Skeletal muscle tissue (tissue), 4 donors: Measurements from ENCODE around the gene LHX2. TPM values are rescaled to one million over a fixed set of nuclear protein-coding genes. Genes with fewer than 3 reads are reported as not detected.
"Not testable (repeated sequence)": the region's sequence is repeated elsewhere in the genome, so short reads cannot be mapped to it uniquely, and the experiment has no call there.

Source experiments
- H3K27ac ChIP-seq: one replicate; pipeline ENCODE4 v1.7.0; 2013; ENCODE audit warnings: mild to moderate bottlenecking, low read depth, low read length, inconsistent platforms
- H3K27me3 ChIP-seq, 3 donors: one replicate each; pipeline ENCODE4 v1.7.0; 2013; ENCODE audit warnings: low read length in 3 of 3; ENCODE audit not compliant: control insufficient read depth in 3 of 3, insufficient read depth in 3 of 3
- H3K36me3 ChIP-seq, 3 donors: one replicate each; pipeline ENCODE4 v1.7.0; 2013; ENCODE audit warnings: low read length in 3 of 3; ENCODE audit not compliant: control insufficient read depth in 3 of 3, insufficient read depth in 3 of 3
- H3K4me1 ChIP-seq, 3 donors: one replicate each; pipeline ENCODE4 v1.7.0; 2013; ENCODE audit warnings: low read length in 3 of 3, mild to moderate bottlenecking in 3 of 3; ENCODE audit not compliant: control insufficient read depth in 3 of 3, insufficient read depth in 3 of 3
- H3K4me3 ChIP-seq, 3 donors: one replicate each; pipeline ENCODE4 v1.7.0; 2013; ENCODE audit warnings: low read length in 3 of 3
- H3K9ac ChIP-seq, 3 donors: one replicate each; pipeline ENCODE4 v1.7.0; 2013; ENCODE audit warnings: low read length in 3 of 3, mild to moderate bottlenecking in 3 of 3, moderate library complexity in 2 of 3, low read depth in 1 of 3
- H3K9me3 ChIP-seq, 3 donors: one replicate each; pipeline ENCODE4 v1.7.0; 2013; ENCODE audit warnings: low read length in 3 of 3; ENCODE audit not compliant: control insufficient read depth in 3 of 3
- total RNA-seq: library from RNA; depleted of rRNA; stranded (reverse); fragments of >200 nt; gene quantifications from one replicate; pipeline ENCODE4 v1.2.3, GENCODE V29; 2014
- donor health status: Osteomylitis.

LHX2 gene
- under 0.01 TPM for total RNA-seq

GRCh38 chr9:124011460-124012301 lies at the start of gene LHX2:
Gene LHX2 (plus strand): TSS chr9:124011768. CDS start chr9:124012349, 581 bp downstream.
- Histone ChIP-seq H3K4me1 (peaks cover 13 to 23% (median 19%) of the 10 kb centered on the region in 3 donors), H3K36me3 (no peaks in the 10 kb centered on the region), H3K27me3 (peaks cover 84 to 89% (median 88%) of the 10 kb centered on the region in 3 donors), H3K4me3 (peak within 1 kb of the TSS; percentile 27 to 35 (median 30)), H3K9ac (peak within 1 kb of the TSS in 1 of 3 donors; percentile 25), H3K27ac (no peak within 1 kb of the TSS), H3K9me3 (no peaks in the 10 kb centered on the region)

GRCh38 chr9:123964761-123965160 lies 46.8 kb upstream of the LHX2 start:
- Histone ChIP-seq H3K4me3 (no peak overlapping the region), H3K9me3 (no peaks in the 10 kb centered on the region), H3K9ac (no peak overlapping the region), H3K4me1 (no peaks in the 10 kb centered on the region), H3K27me3 (peaks cover 4 to 9% (median 6%) of the 10 kb centered on the region in 3 donors), H3K27ac (no peak overlapping the region), H3K36me3 (no peaks in the 10 kb centered on the region)

- no peaks in the 10 kb centered on the region for H3K36me3 ChIP-seq
- no peaks in the 10 kb centered on the region for H3K9me3 ChIP-seq
- H3K9ac ChIP-seq, result no peak overlapping the region
- H3K27ac ChIP-seq, result no peak overlapping the region
- H3K27me3 ChIP-seq, result peaks cover 11 to 16% (median 14%) of the 10 kb centered on the region in 3 donors
- no peaks in the 10 kb centered on the region for H3K4me1 ChIP-seq
- no peak overlapping the region for H3K4me3 ChIP-seq
These were observed 45.5 kb upstream of the LHX2 start for GRCh38 chr9:123965801-123966686.

GRCh38 chr9:123967323-123967722 lies 44.2 kb upstream of the LHX2 start:
- peaks cover 16 to 21% (median 16%) of the 10 kb centered on the region in 3 donors for H3K27me3 ChIP-seq
- no peaks in the 10 kb centered on the region for H3K9me3 ChIP-seq
- H3K36me3 ChIP-seq, result no peaks in the 10 kb centered on the region
- no peaks in the 10 kb centered on the region for H3K4me1 ChIP-seq
- no peak overlapping the region for H3K4me3 ChIP-seq
- H3K27ac ChIP-seq, result no peak overlapping the region
- no peak overlapping the region for H3K9ac ChIP-seq

- Histone ChIP-seq H3K9me3 (no peaks in the 10 kb centered on the region), H3K36me3 (no peaks in the 10 kb centered on the region), H3K27me3 (peaks cover 10 to 26% (median 11%) of the 10 kb centered on the region in 3 donors), H3K9ac (no peak overlapping the region), H3K27ac (no peak overlapping the region), H3K4me1 (no peaks in the 10 kb centered on the region), H3K4me3 (no peak overlapping the region)
These were observed 39.0 kb upstream of the LHX2 start for GRCh38 chr9:123972618-123973017.

GRCh38 chr9:123973590-123974223 lies 37.9 kb upstream of the LHX2 start:
- Histone ChIP-seq H3K27me3 (peaks cover 10 to 26% (median 11%) of the 10 kb centered on the region in 3 donors), H3K4me3 (no peak overlapping the region), H3K27ac (no peak overlapping the region), H3K36me3 (no peaks in the 10 kb centered on the region), H3K4me1 (no peaks in the 10 kb centered on the region), H3K9ac (no peak overlapping the region), H3K9me3 (no peaks in the 10 kb centered on the region)

GRCh38 chr9:123974471-123974870 lies 37.1 kb upstream of the LHX2 start:
- Histone ChIP-seq H3K4me1 (no peaks in the 10 kb centered on the region), H3K27me3 (peaks cover 14 to 26% (median 14%) of the 10 kb centered on the region in 3 donors), H3K9me3 (no peaks in the 10 kb centered on the region), H3K4me3 (no peak overlapping the region), H3K9ac (no peak overlapping the region), H3K36me3 (no peaks in the 10 kb centered on the region), H3K27ac (no peak overlapping the region)

GRCh38 chr9:123975871-123976270 lies 35.7 kb upstream of the LHX2 start:
- Histone ChIP-seq H3K9ac (no peak overlapping the region), H3K4me3 (no peak overlapping the region), H3K9me3 (no peaks in the 10 kb centered on the region), H3K27me3 (peaks cover 18 to 21% (median 18%) of the 10 kb centered on the region in 3 donors), H3K27ac (no peak overlapping the region), H3K36me3 (no peaks in the 10 kb centered on the region), H3K4me1 (no peaks in the 10 kb centered on the region)

- not testable (repeated sequence) for H3K9me3 ChIP-seq, H3K27ac ChIP-seq, H3K36me3 ChIP-seq, H3K4me1 ChIP-seq, H3K9ac ChIP-seq, H3K4me3 ChIP-seq
- H3K27me3 ChIP-seq, result peaks cover 16 to 21% (median 16%) of the 10 kb centered on the region in 3 donors
These were observed 35.0 kb upstream of the LHX2 start for GRCh38 chr9:123976579-123976978.
